ENCODE data around the gene NSG1. TPM values are rescaled to one million over a fixed set of nuclear protein-coding genes. Genes with fewer than 3 reads are reported as not detected.

The NSG1 gene
- total and polyA plus RNA-seq, 2 donors (not counting 1 experiment from before 2014, with no cell fraction given) = 0.17 to 1.1 TPM

DNA sequence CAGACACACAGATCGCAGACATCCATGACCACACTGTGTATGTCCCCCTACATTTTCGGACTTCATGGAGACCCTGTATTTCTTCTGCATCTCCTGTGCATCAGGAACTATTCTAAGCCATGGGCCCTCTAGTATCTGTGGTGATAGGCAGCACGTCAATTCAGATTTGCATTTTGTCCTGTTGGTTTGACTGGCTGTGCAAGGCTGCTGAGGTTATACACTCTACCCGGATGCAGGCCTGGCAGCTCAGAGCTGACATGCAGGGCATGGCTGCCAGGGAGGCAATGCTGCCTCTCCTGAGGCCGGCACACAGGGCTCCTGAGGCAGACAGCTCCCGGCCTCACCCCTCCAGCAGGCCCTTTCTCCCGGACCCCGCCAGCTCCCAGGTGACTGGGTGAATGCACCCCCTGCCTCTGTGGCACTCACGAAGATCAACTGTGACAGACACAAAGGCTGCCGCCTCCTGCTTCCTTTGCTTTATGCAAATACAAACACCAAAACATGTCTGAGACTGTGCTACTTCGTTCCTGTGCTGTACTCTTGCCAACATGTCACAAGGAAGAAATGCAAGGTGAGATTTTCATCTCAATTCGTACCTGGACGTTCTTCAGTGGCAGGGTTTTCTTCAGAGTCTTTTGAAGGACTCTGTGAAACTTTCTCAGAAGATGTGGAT is 51.0 kb downstream of the NSG1 start:
- Histone ChIP-seq H3K9ac (ENCODE audit: insufficient read depth, low read length) (no peak overlapping the region), H3K27ac (ENCODE audit: insufficient read depth, low read length) (no peak overlapping the region), H3K4me1 (ENCODE audit: control insufficient read depth, extremely low read depth, insufficient read depth, low read length) (no peaks in the 10 kb centered on the region), H4K20me1 (ENCODE audit: control insufficient read depth, extremely low read depth, insufficient read depth, low read length) (no peaks in the 10 kb centered on the region), H3K79me2 (ENCODE audit: control insufficient read depth, insufficient read depth, low read length) (no peaks in the 10 kb centered on the region), H3K36me3 (ENCODE audit: control insufficient read depth, insufficient read depth, low read length) (peaks cover 4% of the 10 kb centered on the region), H3K9me3 (ENCODE audit: control insufficient read depth, insufficient read depth, low read depth, low read length) (no peaks in the 10 kb centered on the region), H3K27me3 (ENCODE audit: control insufficient read depth, insufficient read depth, low read length) (no peaks in the 10 kb centered on the region), H2AFZ (ENCODE audit: low read length) (no peak overlapping the region), H3K4me3 (replicated peaks in 1 of 4; ENCODE audit: control extremely low read depth in 1 of 4, insufficient read depth in 1 of 4, low read depth in 3 of 4, low read length in 4 of 4) (no peak overlapping the region), H3K4me2 (ENCODE audit: extremely low read depth, insufficient read depth, low read length) (no peak overlapping the region)
- TF ChIP-seq EZH2 (IDR thresholded peaks at IDR 0.05; ENCODE audit: low read length, missing control alignments) = no peak
- TF ChIP-seq, protein P1, sequence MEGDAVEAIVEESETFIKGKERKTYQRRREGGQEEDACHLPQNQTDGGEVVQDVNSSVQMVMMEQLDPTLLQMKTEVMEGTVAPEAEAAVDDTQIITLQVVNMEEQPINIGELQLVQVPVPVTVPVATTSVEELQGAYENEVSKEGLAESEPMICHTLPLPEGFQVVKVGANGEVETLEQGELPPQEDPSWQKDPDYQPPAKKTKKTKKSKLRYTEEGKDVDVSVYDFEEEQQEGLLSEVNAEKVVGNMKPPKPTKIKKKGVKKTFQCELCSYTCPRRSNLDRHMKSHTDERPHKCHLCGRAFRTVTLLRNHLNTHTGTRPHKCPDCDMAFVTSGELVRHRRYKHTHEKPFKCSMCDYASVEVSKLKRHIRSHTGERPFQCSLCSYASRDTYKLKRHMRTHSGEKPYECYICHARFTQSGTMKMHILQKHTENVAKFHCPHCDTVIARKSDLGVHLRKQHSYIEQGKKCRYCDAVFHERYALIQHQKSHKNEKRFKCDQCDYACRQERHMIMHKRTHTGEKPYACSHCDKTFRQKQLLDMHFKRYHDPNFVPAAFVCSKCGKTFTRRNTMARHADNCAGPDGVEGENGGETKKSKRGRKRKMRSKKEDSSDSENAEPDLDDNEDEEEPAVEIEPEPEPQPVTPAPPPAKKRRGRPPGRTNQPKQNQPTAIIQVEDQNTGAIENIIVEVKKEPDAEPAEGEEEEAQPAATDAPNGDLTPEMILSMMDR (conservative IDR thresholded peaks at IDR 0.05 in 1 of 2, IDR thresholded peaks at IDR 0.05 in 1 of 2; ENCODE audit: low read depth in 1 of 2, low read length in 2 of 2) = no peak
- no peak for DNase-seq (ENCODE audit: low read depth in 2 of 2)

GRCh38 chr4:4438891-4439290 is 52.0 kb downstream of the NSG1 start:
- H2AFZ ChIP-seq (ENCODE audit: low read length) = no peak overlapping the region
- H3K9me3 ChIP-seq (ENCODE audit: control insufficient read depth, insufficient read depth, low read depth, low read length) = no peaks in the 10 kb centered on the region
- TF ChIP-seq, protein P1 (conservative IDR thresholded peaks at IDR 0.05 in 1 of 2, IDR thresholded peaks at IDR 0.05 in 1 of 2; ENCODE audit: low read depth in 1 of 2, low read length in 2 of 2) = no peak
- no peak for TF ChIP-seq EZH2 (IDR thresholded peaks at IDR 0.05; ENCODE audit: low read length, missing control alignments)
- no peaks in the 10 kb centered on the region for H3K79me2 ChIP-seq (ENCODE audit: control insufficient read depth, insufficient read depth, low read length)
- H3K9ac ChIP-seq (ENCODE audit: insufficient read depth, low read length) = no peak overlapping the region
- H3K36me3 ChIP-seq (ENCODE audit: control insufficient read depth, insufficient read depth, low read length) = peaks cover 4% of the 10 kb centered on the region
- no peaks in the 10 kb centered on the region for H3K27me3 ChIP-seq (ENCODE audit: control insufficient read depth, insufficient read depth, low read length)
- no peak for DNase-seq (ENCODE audit: low read depth in 2 of 2)
- no peaks in the 10 kb centered on the region for H4K20me1 ChIP-seq (ENCODE audit: control insufficient read depth, extremely low read depth, insufficient read depth, low read length)
- H3K27ac ChIP-seq (ENCODE audit: insufficient read depth, low read length) = no peak overlapping the region
- H3K4me1 ChIP-seq (ENCODE audit: control insufficient read depth, extremely low read depth, insufficient read depth, low read length) = no peaks in the 10 kb centered on the region
- H3K4me3 ChIP-seq (replicated peaks in 1 of 4; ENCODE audit: control extremely low read depth in 1 of 4, insufficient read depth in 1 of 4, low read depth in 3 of 4, low read length in 4 of 4) = no peak overlapping the region
- no peak overlapping the region for H3K4me2 ChIP-seq (ENCODE audit: extremely low read depth, insufficient read depth, low read length)

GRCh38 chr4:4439782-4440181 is 52.9 kb downstream of the NSG1 start:
- TF ChIP-seq EZH2 (IDR thresholded peaks at IDR 0.05; ENCODE audit: low read length, missing control alignments) = no peak
- TF ChIP-seq, protein P1 (conservative IDR thresholded peaks at IDR 0.05 in 1 of 2, IDR thresholded peaks at IDR 0.05 in 1 of 2; ENCODE audit: low read depth in 1 of 2, low read length in 2 of 2) = no peak
- no peak overlapping the region for H2AFZ ChIP-seq (ENCODE audit: low read length)
- no peak overlapping the region for H3K9ac ChIP-seq (ENCODE audit: insufficient read depth, low read length)
- H3K27ac ChIP-seq (ENCODE audit: insufficient read depth, low read length) = no peak overlapping the region
- H3K79me2 ChIP-seq (ENCODE audit: control insufficient read depth, insufficient read depth, low read length) = no peaks in the 10 kb centered on the region
- no peaks in the 10 kb centered on the region for H3K4me1 ChIP-seq (ENCODE audit: control insufficient read depth, extremely low read depth, insufficient read depth, low read length)
- no peaks in the 10 kb centered on the region for H3K9me3 ChIP-seq (ENCODE audit: control insufficient read depth, insufficient read depth, low read depth, low read length)
- H4K20me1 ChIP-seq (ENCODE audit: control insufficient read depth, extremely low read depth, insufficient read depth, low read length) = no peaks in the 10 kb centered on the region
- H3K4me2 ChIP-seq (ENCODE audit: extremely low read depth, insufficient read depth, low read length) = no peak overlapping the region
- DNase-seq (ENCODE audit: low read depth in 2 of 2) = peak in 1 of 2 donors; percentile 52
- H3K4me3 ChIP-seq (replicated peaks in 1 of 4; ENCODE audit: control extremely low read depth in 1 of 4, insufficient read depth in 1 of 4, low read depth in 3 of 4, low read length in 4 of 4) = no peak overlapping the region
- no peaks in the 10 kb centered on the region for H3K27me3 ChIP-seq (ENCODE audit: control insufficient read depth, insufficient read depth, low read length)
- H3K36me3 ChIP-seq (ENCODE audit: control insufficient read depth, insufficient read depth, low read length) = peaks cover 4% of the 10 kb centered on the region

Data from fibroblast of lung (primary cell).